ENCODE data around the gene C1GALT1C1. TPM values are rescaled to one million over a fixed set of nuclear protein-coding genes. Genes with fewer than 3 reads are reported as not detected.

The C1GALT1C1 gene
- total RNA-seq, 4 donors from 2014 or later: 9.1 to 12.7 (median 10.4) TPM

DNA sequence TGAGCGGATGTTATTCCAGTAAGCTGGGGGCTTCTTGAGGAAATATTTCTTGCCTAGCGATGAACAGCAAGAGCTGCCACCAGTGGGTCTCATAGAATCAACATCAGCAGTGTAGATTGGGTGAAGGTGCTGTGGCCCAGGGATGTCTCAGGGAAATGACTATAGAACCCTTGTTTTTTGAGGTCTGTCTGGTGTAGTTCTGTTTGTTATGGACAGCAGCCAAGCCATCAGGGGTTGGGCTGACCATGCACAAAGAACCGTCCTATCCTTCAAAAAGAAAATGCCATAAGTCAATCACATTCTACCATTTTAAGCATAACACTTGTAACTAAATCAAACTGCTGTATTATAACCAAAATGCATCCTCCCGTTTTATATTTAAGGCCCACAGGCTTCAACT lies 17.3 kb upstream of the C1GALT1C1 start:
- TF ChIP-seq, protein P1, sequence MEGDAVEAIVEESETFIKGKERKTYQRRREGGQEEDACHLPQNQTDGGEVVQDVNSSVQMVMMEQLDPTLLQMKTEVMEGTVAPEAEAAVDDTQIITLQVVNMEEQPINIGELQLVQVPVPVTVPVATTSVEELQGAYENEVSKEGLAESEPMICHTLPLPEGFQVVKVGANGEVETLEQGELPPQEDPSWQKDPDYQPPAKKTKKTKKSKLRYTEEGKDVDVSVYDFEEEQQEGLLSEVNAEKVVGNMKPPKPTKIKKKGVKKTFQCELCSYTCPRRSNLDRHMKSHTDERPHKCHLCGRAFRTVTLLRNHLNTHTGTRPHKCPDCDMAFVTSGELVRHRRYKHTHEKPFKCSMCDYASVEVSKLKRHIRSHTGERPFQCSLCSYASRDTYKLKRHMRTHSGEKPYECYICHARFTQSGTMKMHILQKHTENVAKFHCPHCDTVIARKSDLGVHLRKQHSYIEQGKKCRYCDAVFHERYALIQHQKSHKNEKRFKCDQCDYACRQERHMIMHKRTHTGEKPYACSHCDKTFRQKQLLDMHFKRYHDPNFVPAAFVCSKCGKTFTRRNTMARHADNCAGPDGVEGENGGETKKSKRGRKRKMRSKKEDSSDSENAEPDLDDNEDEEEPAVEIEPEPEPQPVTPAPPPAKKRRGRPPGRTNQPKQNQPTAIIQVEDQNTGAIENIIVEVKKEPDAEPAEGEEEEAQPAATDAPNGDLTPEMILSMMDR (IDR thresholded peaks at IDR 0.05): no peak
- H3K4me1 ChIP-seq: no peaks in the 10 kb centered on the region
- no peak for DNase-seq (ENCODE audit: low spot score in 2 of 2)
- no peaks in the 10 kb centered on the region for H3K9me3 ChIP-seq
- 70% methylated on average over 4 of the region's 4 CpGs for WGBS
- H3K36me3 ChIP-seq: no peaks in the 10 kb centered on the region
- H3K4me3 ChIP-seq: no peak overlapping the region
- no peak overlapping the region for H3K27ac ChIP-seq
- no peaks in the 10 kb centered on the region for H3K27me3 ChIP-seq

DNA sequence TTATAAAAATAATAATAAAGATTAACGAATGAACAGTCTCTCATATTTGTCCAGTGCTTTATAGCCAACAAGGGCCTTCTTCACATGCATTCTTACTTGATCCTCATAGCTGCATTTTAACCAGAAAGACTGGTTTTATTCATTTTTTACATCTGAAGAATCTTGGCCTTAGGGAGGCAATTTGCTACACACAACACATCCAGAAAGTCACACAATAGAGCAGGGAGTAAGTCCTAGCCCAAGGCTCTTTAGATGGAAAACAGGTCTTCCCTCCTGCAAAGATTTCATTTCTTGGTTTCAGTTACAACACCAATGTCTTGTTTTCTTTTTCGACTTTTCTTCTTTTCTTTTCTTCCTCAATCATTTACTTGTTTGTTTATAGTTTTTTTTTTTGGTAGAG lies 13.0 kb upstream of the C1GALT1C1 start:
- DNase-seq (ENCODE audit: low spot score in 2 of 2): no peak
- no peak for TF ChIP-seq POLR2AphosphoS5 (IDR thresholded peaks at IDR 0.05)
- TF ChIP-seq EP300 (IDR thresholded peaks at IDR 0.05): no peak
- TF ChIP-seq, protein P1 (IDR thresholded peaks at IDR 0.05): no peak
- no peak for TF ChIP-seq POLR2A (IDR thresholded peaks at IDR 0.05)
- H3K4me1 ChIP-seq: no peaks in the 10 kb centered on the region
- no peaks in the 10 kb centered on the region for H3K36me3 ChIP-seq
- no peak overlapping the region for H3K27ac ChIP-seq
- no peak overlapping the region for H3K4me3 ChIP-seq
- H3K27me3 ChIP-seq: no peaks in the 10 kb centered on the region
- WGBS: 73% methylated on average over 2 of the region's 2 CpGs
- H3K9me3 ChIP-seq: no peaks in the 10 kb centered on the region

DNA sequence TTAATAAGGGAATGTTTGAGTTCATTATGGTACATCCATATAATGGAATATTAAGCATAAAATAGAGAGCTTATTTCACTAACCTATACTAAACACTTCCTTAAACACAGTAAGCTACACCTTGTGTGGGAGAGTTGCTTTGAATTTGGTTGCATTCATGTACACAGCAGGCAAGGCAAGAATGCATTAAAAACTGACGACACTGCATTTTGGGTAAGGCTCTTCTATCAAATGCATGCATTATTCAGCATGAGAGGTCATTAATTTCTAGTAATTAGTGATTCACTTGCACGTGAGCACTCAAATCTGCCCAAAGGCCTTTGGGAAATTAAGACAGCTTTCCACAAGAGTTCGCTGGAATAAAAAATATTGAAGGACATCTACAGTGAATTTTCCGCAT lies 8.8 kb upstream of the C1GALT1C1 start:
- no peaks in the 10 kb centered on the region for H3K27me3 ChIP-seq
- TF ChIP-seq, protein P1 (IDR thresholded peaks at IDR 0.05): no peak
- TF ChIP-seq EP300 (IDR thresholded peaks at IDR 0.05): no peak
- DNase-seq (ENCODE audit: low spot score in 2 of 2): no peak
- H3K36me3 ChIP-seq: no peaks in the 10 kb centered on the region
- no peaks in the 10 kb centered on the region for H3K4me1 ChIP-seq
- 75% methylated on average over 4 of the region's 4 CpGs for WGBS
- H3K9me3 ChIP-seq: no peaks in the 10 kb centered on the region
- no peak overlapping the region for H3K27ac ChIP-seq
- H3K4me3 ChIP-seq: no peak overlapping the region

DNA sequence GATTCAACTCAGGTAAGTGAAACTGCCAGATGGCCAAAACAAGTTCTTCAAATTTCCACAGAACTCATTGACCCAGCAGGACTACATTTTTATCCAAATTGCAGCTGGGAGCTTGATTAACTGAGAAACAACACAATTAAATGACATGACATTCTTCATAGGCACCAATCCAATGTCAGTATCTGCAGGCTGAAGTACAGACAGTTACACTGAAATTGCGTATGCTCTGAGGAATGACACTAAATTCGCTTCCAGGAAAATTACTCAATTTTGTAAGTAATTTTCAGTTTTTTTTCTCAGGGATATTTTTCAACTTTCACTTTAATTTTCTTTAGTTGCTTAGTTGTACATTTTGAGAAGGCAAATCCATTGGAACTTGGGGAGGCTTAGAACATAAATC lies 4.5 kb downstream of the C1GALT1C1 start:
- Histone ChIP-seq H3K4me1 (peaks cover 5% of the 10 kb centered on the region), H3K4me3 (no peak overlapping the region), H3K36me3 (no peaks in the 10 kb centered on the region), H3K27me3 (no peaks in the 10 kb centered on the region), H3K9me3 (no peaks in the 10 kb centered on the region), H3K27ac (peak overlapping the region; percentile 6)
- TF ChIP-seq POLR2A (IDR thresholded peaks at IDR 0.05): no peak
- WGBS: 55% methylated on average over 2 of the region's 2 CpGs
- no peak for DNase-seq (ENCODE audit: low spot score in 2 of 2)

DNA sequence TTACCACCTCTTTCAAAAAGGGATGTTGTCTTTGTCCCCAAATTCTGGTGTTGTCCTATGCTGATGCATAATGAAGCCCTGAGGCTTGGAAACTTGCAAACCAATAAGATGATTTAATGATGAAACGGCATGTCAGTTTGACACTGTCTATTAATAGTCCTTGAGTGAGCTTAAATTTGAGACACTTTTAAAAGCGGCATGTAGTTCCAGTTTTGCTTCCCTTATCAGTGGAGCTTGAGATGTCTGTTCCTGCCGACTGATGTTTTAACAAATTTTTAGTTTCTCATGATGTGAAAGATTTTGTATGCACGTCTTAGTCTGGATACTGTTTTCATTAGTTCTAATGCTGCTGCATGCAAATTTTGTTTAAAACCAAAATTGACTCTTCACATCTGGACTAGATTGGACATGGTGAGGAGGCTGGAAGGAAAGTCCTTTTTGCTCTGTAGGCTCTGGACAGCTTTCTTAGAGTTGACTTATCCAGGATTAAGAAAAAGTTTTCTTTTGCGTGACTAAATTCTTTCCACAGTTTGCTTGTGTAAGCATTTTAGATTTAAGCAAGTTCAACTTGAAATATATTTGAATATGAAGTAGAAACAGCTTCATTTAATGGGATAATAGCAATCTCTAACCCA lies 11.7 kb downstream of the C1GALT1C1 start:
- Histone ChIP-seq H3K4me3 (no peak overlapping the region), H3K27ac (no peak overlapping the region), H3K4me1 (no peaks in the 10 kb centered on the region), H3K27me3 (no peaks in the 10 kb centered on the region), H3K36me3 (no peaks in the 10 kb centered on the region), H3K9me3 (no peaks in the 10 kb centered on the region)
- TF ChIP-seq POLR2AphosphoS5 (IDR thresholded peaks at IDR 0.05) (no peak), EP300 (IDR thresholded peaks at IDR 0.05) (no peak), POLR2A (IDR thresholded peaks at IDR 0.05) (no peak)
- TF ChIP-seq, protein P1 (IDR thresholded peaks at IDR 0.05): no peak
- 71% methylated on average over 5 of the region's 5 CpGs for WGBS
- DNase-seq (ENCODE audit: low spot score in 2 of 2): no peak

DNA sequence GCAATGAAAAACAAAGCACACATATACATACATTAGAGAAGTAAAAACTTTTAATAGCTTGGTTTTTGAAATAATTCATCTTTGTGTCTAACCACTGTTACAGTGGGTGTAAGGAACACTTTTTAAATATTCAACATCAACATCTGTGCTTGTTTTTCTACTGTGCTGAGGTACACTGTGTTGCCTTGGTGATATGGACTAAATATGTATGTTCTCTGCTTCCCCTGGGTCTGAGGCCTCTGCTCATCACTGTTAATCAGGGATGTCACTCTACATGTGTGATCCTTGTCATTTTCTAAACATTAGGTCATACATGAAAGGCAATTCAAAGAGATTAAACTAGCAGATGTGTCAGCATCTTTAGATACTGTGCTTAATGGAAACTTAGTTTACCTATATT lies 15.0 kb downstream of the C1GALT1C1 start:
- no peaks in the 10 kb centered on the region for H3K4me1 ChIP-seq
- no peak for TF ChIP-seq EP300 (IDR thresholded peaks at IDR 0.05)
- TF ChIP-seq POLR2AphosphoS5 (IDR thresholded peaks at IDR 0.05): no peak
- TF ChIP-seq, protein P1 (IDR thresholded peaks at IDR 0.05): no peak
- no peak for TF ChIP-seq POLR2A (IDR thresholded peaks at IDR 0.05)
- H3K36me3 ChIP-seq: peaks cover 4% of the 10 kb centered on the region
- no peak overlapping the region for H3K4me3 ChIP-seq
- no peak for DNase-seq (ENCODE audit: low spot score in 2 of 2)
- H3K27ac ChIP-seq: no peak overlapping the region
- H3K9me3 ChIP-seq: no peaks in the 10 kb centered on the region
- H3K27me3 ChIP-seq: no peaks in the 10 kb centered on the region
